DLD1 (cell line): Measurements from ENCODE around the gene MOGAT1.

Experiments
- in situ Hi-C: cut with HindIII; loops from 2 replicates; pipeline ENCODE4 v1.10.0; 2017; ENCODE audit warnings: low sequenced_read_pairs

Gene MOGAT1

GRCh38 chr2:222670191-222671038 lies 1.0 kb upstream of the MOGAT1 start:
- in situ Hi-C loops: no loop called here

GRCh38 chr2:222672068-222672401 lies 577 bp downstream of the MOGAT1 start:
- in situ Hi-C loops: no loop called here

GRCh38 chr2:222673273-222673672 lies 1.8 kb downstream of the MOGAT1 start:
- in situ Hi-C loops: no loop called here

DNA sequence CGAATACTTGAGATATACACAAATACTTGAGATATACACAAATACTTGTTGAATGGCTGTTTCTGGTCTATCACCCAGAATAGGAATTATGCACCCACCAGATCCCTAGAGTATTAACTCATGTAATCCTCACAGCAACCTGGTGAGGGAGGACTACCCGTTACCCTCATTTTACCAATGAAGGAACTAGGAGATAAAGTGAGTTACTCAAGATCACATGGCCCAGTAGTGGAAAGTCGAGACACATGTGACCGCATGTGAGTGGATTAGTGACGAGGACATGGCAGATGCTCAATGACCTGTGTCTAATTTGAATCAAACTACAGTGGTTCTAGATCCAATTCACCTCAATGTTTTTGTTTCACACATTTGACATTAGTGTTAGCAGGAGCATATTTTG lies 2.4 kb downstream of the MOGAT1 start:
- in situ Hi-C loops: no loop called here

GRCh38 chr2:222677981-222678380 lies 6.5 kb downstream of the MOGAT1 start:
- in situ Hi-C loops: loop anchor here (25.0 kb wide), 1 partner anchor 259 kb away; no protein-coding TSS in a partner anchor

GRCh38 chr2:222683805-222684204 lies 12.3 kb downstream of the MOGAT1 start:
- in situ Hi-C loops: loop anchor here (25.0 kb wide), 1 partner anchor 253 kb away; no protein-coding TSS in a partner anchor

- in situ Hi-C loops: loop anchor here (25.0 kb wide), 1 partner anchor 251 kb away; no protein-coding TSS in a partner anchor
Observed at GRCh38 chr2:222686086-222686750, 14.8 kb downstream of the MOGAT1 start.

GRCh38 chr2:222688917-222689316 lies 17.5 kb downstream of the MOGAT1 start:
- in situ Hi-C loops: loop anchor here (25.0 kb wide), 1 partner anchor 248 kb away; no protein-coding TSS in a partner anchor

GRCh38 chr2:222689322-222689721 lies 17.9 kb downstream of the MOGAT1 start:
- in situ Hi-C loops: loop anchor here (25.0 kb wide), 1 partner anchor 248 kb away; no protein-coding TSS in a partner anchor

DNA sequence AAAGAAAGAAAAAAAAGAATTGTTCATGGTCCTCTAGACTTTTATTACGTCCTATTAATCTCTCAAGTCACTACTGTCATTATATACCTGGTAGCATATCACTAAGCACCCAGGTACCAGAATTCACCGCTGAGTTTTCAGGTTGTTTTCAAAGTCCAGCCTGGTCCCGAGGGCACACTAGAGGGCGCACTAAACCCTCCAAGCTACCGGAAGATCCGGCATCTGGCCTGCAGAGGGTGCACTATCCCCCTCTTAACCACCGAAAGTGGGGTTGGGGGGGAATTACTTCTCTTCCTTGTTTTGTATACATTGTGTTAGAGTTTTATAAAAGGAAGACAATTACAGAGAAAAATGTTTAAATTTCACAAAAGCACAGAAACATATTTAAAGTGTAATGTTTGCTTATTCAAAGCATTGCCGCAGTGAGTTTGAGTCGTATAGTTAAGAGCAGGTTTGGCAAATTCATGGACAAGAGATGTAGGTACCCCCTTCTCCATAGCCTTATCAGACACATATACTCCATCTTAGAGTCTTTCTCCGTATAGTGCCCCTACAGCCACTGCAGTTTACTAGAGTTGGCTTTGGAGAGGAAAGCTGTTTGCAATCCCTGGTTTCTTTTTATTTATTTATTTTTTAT lies 19.2 kb downstream of the MOGAT1 start:
- in situ Hi-C loops: loop anchor here (25.0 kb wide), 1 partner anchor 247 kb away; no protein-coding TSS in a partner anchor

- in situ Hi-C loops: loop anchor here (25.0 kb wide), 1 partner anchor 244 kb away; no protein-coding TSS in a partner anchor
Observed at GRCh38 chr2:222693413-222693812, 22.0 kb downstream of the MOGAT1 start.

- in situ Hi-C loops: loop anchor here (25.0 kb wide), 1 partner anchor 243 kb away; no protein-coding TSS in a partner anchor
Observed at GRCh38 chr2:222693837-222694236, 22.4 kb downstream of the MOGAT1 start.

- in situ Hi-C loops: loop anchor here (25.0 kb wide), 1 partner anchor 239 kb away; no protein-coding TSS in a partner anchor
Observed at GRCh38 chr2:222698276-222698675, 26.8 kb downstream of the MOGAT1 start.

- in situ Hi-C loops: no loop called here
Observed at GRCh38 chr2:222701233-222701632, 29.8 kb downstream of the MOGAT1 start.

- in situ Hi-C loops: no loop called here
Observed at GRCh38 chr2:222701721-222702131, 30.3 kb downstream of the MOGAT1 start.

DNA sequence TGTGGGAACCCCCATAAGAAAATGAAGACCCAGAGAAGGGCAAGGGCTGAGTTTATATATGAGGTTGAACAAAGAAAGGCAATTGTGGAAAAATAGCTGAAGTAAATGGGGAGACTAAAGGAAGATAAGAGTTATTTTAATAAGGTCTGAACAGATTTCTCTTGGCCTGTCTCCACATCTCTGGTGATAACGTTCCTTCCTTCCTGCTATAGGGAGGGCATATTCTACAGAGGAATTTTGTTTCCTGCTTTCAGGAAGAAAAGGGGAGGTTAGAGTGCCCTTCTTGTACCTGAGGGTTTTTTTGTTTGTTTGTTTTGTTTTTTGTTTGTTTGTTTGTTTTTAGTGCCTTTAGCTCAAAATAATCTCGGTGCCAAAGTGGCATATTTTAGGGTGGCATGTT lies 31.6 kb downstream of the MOGAT1 start:
- in situ Hi-C loops: no loop called here

GRCh38 chr2:222703886-222704285 lies 32.4 kb downstream of the MOGAT1 start:
- in situ Hi-C loops: no loop called here

GRCh38 chr2:222706616-222707015 lies 35.2 kb downstream of the MOGAT1 start:
- in situ Hi-C loops: no loop called here

- in situ Hi-C loops: no loop called here
Observed at GRCh38 chr2:222707102-222707688, 35.7 kb downstream of the MOGAT1 start.

DNA sequence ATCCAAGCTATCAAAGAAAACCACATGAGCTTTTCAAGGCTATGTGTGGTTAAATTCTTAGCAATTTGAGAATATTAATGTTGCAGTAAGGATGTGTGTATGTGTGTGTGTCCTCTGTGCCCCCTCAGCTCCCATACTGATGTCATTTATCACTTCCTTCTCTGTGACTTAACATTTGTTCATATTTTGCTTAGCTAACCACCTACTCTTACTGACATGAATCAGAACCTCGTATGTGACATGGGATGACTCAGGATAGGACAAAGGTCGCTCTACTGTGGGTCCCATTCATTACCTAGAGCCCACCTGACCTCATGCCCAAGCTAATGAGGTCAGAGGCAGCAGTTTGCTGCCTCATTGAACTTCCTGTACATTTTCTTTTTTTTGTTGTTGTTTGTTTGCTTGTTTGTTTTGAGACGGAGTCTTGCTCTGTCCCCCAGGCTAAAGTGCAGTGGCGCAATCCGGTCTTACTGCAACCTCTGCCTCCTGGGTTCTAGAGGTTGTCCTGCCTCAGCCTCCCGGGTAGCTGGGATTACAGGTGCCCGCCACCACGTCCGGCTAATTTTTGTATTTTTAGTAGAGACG lies 36.3 kb downstream of the MOGAT1 start:
- in situ Hi-C loops: no loop called here
